SK-N-SH treated with all-trans-retinoic acid at 6 μM for 48 hours (cell line): ENCODE results near the gene UNKL.

Experiments used
- ATAC-seq: fragments of 200-7000 bp; cut with Tn5 transposase; 3 replicates; pipeline ENCODE4 v1.9.1; 2020; ENCODE audit warnings: mild to moderate bottlenecking, moderate library complexity
- BACH2 ChIP-seq: fragments of 250-450 bp; sonication (Bioruptor Pico); IDR thresholded peaks from 2 replicates; pipeline ENCODE4 v1.9.0; 2021; ENCODE audit warnings: mild to moderate bottlenecking, borderline replicate concordance
- ESRRG ChIP-seq: fragments of 250-450 bp; sonication (Bioruptor Pico); IDR thresholded peaks from 2 replicates; pipeline ENCODE4 v1.6.1; 2021; ENCODE audit warnings: mild to moderate bottlenecking
- GLIS3 ChIP-seq: fragments of 250-450 bp; sonication (Bioruptor Pico); IDR thresholded peaks from 2 replicates; pipeline ENCODE4 v1.5.0; 2020; ENCODE audit warnings: mild to moderate bottlenecking, moderate library complexity
- ISL1 ChIP-seq: fragments of 250-450 bp; sonication (Bioruptor Pico); IDR thresholded peaks from 2 replicates; pipeline ENCODE4 v2.1.2; 2022; ENCODE audit warnings: mild to moderate bottlenecking, moderate library complexity
- OSR1 ChIP-seq: fragments of 250-450 bp; sonication (Bioruptor Pico); IDR thresholded peaks from 2 replicates; pipeline ENCODE4 v1.8.0; 2022; ENCODE audit warnings: moderate library complexity, mild to moderate bottlenecking, inconsistent platforms
- SNAI2 ChIP-seq: fragments of 250-450 bp; sonication (Bioruptor Pico); IDR thresholded peaks from 2 replicates; pipeline ENCODE4 v1.5.0; 2020; ENCODE audit warnings: mild to moderate bottlenecking, moderate library complexity
- TOX ChIP-seq: fragments of 250-450 bp; sonication (Bioruptor Pico); IDR thresholded peaks from 2 replicates; pipeline ENCODE4 v1.8.0; 2021; ENCODE audit warnings: mild to moderate bottlenecking, moderate library complexity, borderline replicate concordance
- ZC3H10 ChIP-seq: fragments of 250-450 bp; sonication (Bioruptor Pico); IDR thresholded peaks from 2 replicates; pipeline ENCODE4 v1.5.1; 2021; ENCODE audit warnings: mild to moderate bottlenecking, moderate library complexity
- ZFP3 ChIP-seq: fragments of 250-450 bp; sonication (Bioruptor Pico); IDR thresholded peaks from 2 replicates; pipeline ENCODE4 v1.5.0; 2020; ENCODE audit warnings: mild to moderate bottlenecking, moderate library complexity
- ZFP30 ChIP-seq: fragments of 450-650 bp; formaldehyde crosslinking; IDR thresholded peaks from 2 replicates; pipeline ENCODE4 v1.5.0; 2022; ENCODE audit warnings: mild to moderate bottlenecking, moderate library complexity
- ZNF565 ChIP-seq: fragments of 450-650 bp; formaldehyde crosslinking; conservative IDR thresholded peaks from 2 replicates; pipeline ENCODE4 v1.5.0; 2020; ENCODE audit warnings: low read depth, mild to moderate bottlenecking, moderate library complexity
- ZNF8 ChIP-seq: fragments of 450-650 bp; formaldehyde crosslinking; IDR thresholded peaks from 2 replicates; pipeline ENCODE4 v1.5.0; 2020; ENCODE audit warnings: mild to moderate bottlenecking, moderate library complexity
- TF ChIP-seq, protein P1 (sequence below): fragments of 250-450 bp; sonication (Bioruptor Pico); IDR thresholded peaks from 2 replicates; pipeline ENCODE4 v1.8.0; 2021; ENCODE audit warnings: low read depth, mild to moderate bottlenecking, moderate library complexity, borderline replicate concordance
- TF ChIP-seq, protein P2 (sequence below): fragments of 250-450 bp; sonication (Bioruptor Pico); IDR thresholded peaks from 2 replicates; pipeline ENCODE4 v1.8.0; 2020; ENCODE audit warnings: mild to moderate bottlenecking, moderate library complexity, borderline replicate concordance
- TF ChIP-seq, protein P3 (sequence below): fragments of 250-450 bp; sonication (Bioruptor Pico); IDR thresholded peaks from 2 replicates; pipeline ENCODE4 v1.5.0; 2020; ENCODE audit warnings: mild to moderate bottlenecking, moderate library complexity

Gene UNKL

DNA sequence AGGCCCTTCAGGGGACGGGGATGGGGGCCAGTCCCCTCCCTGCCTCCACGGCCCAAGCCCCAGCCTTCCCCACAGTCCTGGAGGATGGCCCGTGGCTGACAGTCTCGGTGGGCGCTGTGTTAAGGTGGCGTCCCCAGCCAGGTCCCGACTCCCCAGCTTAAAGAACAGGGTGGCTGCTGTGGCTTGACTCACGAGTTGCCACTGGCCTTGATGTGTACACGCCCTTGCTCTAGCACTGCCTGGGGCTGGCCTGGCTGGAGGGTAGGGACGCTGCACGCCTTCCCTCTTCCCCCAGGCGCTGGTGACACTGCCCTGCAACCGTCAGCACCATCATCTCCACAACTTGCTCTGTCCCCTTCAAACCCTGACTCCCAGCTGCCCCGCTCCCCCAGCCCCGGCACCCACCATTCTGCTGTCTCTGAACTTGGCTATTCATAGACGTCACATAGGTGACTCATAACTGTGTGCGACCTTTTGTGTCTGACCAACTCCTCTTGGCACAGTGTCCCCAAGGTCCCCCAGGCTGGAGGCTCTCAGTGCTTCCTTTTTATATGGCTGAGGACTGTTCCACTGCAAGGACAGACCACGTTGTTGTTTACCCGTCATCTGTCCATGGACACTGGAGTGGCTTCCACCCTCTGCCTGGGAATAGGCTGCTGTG lies 56.5 kb downstream of the UNKL start:
- ATAC-seq = no peak
- TF ChIP-seq ZFP3 (CRISPR knock-in tag) = no peak
- TF ChIP-seq, protein P1, sequence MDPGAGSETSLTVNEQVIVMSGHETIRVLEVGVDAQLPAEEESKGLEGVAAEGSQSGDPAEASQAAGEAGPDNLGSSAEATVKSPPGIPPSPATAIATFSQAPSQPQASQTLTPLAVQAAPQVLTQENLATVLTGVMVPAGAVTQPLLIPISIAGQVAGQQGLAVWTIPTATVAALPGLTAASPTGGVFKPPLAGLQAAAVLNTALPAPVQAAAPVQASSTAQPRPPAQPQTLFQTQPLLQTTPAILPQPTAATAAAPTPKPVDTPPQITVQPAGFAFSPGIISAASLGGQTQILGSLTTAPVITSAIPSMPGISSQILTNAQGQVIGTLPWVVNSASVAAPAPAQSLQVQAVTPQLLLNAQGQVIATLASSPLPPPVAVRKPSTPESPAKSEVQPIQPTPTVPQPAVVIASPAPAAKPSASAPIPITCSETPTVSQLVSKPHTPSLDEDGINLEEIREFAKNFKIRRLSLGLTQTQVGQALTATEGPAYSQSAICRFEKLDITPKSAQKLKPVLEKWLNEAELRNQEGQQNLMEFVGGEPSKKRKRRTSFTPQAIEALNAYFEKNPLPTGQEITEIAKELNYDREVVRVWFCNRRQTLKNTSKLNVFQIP (CRISPR knock-in tag) = no peak
- TF ChIP-seq, protein P2, sequence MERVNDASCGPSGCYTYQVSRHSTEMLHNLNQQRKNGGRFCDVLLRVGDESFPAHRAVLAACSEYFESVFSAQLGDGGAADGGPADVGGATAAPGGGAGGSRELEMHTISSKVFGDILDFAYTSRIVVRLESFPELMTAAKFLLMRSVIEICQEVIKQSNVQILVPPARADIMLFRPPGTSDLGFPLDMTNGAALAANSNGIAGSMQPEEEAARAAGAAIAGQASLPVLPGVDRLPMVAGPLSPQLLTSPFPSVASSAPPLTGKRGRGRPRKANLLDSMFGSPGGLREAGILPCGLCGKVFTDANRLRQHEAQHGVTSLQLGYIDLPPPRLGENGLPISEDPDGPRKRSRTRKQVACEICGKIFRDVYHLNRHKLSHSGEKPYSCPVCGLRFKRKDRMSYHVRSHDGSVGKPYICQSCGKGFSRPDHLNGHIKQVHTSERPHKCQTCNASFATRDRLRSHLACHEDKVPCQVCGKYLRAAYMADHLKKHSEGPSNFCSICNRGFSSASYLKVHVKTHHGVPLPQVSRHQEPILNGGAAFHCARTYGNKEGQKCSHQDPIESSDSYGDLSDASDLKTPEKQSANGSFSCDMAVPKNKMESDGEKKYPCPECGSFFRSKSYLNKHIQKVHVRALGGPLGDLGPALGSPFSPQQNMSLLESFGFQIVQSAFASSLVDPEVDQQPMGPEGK (CRISPR knock-in tag) = no peak

DNA sequence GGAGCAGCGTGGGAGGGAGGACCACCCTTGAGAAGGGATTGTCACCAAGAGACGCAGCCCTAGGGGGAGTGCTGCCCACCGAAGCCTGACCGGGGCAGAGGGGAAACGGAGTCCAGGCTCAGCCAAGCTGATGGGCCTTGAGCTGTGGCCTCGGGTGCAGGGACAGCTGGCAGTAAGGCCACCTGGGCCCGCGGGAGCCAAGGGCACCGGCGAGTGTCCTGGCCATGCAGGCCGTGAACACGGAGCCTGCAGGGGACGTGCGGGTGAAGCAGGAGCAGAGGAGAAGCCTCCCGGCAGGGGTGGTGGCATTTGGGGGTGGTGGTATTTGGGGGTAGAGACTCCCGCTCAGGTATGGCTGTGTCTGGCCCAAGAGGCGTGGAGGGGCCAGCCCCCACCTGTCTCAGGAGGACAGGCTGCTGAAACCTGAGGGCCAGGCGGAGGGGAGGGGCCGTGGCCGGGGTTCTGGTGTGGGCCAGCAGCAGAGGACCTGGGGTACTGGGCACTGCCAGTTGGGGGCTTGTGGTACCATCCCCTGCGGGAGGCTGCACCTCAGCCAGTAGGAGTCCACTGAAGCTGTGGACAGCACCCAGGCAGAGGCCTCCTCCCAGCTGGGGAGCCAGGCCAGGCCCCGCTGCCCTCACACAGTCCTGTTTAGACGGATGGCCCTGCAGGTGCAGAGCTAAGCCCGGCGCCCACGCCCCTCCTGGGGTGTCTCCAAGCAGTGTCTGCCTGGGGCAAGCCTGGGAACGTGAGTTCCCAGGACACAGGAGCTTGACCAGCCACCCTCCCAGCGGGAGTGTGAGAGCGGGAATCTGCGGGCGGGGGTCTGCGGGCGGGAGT lies 58.2 kb downstream of the UNKL start:
- ATAC-seq = no peak
- TF ChIP-seq ZFP30 (CRISPR knock-in tag) (no peak), OSR1 (CRISPR knock-in tag) (no peak), ZNF8 (CRISPR knock-in tag) (no peak)
- TF ChIP-seq, protein P3, sequence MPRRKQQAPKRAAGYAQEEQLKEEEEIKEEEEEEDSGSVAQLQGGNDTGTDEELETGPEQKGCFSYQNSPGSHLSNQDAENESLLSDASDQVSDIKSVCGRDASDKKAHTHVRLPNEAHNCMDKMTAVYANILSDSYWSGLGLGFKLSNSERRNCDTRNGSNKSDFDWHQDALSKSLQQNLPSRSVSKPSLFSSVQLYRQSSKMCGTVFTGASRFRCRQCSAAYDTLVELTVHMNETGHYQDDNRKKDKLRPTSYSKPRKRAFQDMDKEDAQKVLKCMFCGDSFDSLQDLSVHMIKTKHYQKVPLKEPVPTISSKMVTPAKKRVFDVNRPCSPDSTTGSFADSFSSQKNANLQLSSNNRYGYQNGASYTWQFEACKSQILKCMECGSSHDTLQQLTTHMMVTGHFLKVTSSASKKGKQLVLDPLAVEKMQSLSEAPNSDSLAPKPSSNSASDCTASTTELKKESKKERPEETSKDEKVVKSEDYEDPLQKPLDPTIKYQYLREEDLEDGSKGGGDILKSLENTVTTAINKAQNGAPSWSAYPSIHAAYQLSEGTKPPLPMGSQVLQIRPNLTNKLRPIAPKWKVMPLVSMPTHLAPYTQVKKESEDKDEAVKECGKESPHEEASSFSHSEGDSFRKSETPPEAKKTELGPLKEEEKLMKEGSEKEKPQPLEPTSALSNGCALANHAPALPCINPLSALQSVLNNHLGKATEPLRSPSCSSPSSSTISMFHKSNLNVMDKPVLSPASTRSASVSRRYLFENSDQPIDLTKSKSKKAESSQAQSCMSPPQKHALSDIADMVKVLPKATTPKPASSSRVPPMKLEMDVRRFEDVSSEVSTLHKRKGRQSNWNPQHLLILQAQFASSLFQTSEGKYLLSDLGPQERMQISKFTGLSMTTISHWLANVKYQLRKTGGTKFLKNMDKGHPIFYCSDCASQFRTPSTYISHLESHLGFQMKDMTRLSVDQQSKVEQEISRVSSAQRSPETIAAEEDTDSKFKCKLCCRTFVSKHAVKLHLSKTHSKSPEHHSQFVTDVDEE (CRISPR knock-in tag) = no peak

DNA sequence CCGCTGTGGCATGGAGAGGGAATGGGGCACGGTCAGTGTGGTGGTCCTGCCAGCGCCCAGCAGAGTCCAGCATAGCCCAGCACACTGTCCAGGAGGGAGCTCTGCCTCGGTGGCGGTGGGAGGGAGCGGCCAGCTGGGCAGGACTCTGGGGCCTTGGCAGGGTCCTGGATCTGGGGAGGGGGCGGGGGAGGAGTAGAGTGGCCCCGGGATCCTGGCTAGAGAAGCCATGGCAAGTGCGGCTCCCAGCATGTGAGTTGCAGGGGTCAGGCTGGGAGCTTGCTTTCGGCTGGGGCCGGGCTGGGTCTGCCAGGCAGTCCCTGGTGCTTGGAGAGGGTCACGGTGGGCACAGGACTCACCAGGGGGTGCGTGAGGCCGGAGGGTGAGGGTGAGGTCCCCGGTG lies 58.9 kb downstream of the UNKL start:
- no peak for TF ChIP-seq ESRRG (CRISPR knock-in tag)
- no peak for TF ChIP-seq BACH2 (CRISPR knock-in tag)
- no peak for TF ChIP-seq ZC3H10
- TF ChIP-seq, protein P2 (CRISPR knock-in tag) = no peak
- TF ChIP-seq GLIS3 = no peak
- no peak for TF ChIP-seq TOX (CRISPR knock-in tag)
- TF ChIP-seq, protein P3 (CRISPR knock-in tag) = no peak
- TF ChIP-seq, protein P1 (CRISPR knock-in tag) = no peak
- no peak for TF ChIP-seq ISL1 (CRISPR knock-in tag)
- TF ChIP-seq ZNF565 (CRISPR knock-in tag) = no peak
- TF ChIP-seq SNAI2 = no peak

More for the DNA sequence above, 58.9 kb downstream of the UNKL start:
- ATAC-seq = no peak
